ENCODE data around the gene MET.
"Not testable (repeated sequence)": the region's sequence is repeated elsewhere in the genome, so short reads cannot be mapped to it uniquely, and the experiment has no call there.

Gene MET

DNA sequence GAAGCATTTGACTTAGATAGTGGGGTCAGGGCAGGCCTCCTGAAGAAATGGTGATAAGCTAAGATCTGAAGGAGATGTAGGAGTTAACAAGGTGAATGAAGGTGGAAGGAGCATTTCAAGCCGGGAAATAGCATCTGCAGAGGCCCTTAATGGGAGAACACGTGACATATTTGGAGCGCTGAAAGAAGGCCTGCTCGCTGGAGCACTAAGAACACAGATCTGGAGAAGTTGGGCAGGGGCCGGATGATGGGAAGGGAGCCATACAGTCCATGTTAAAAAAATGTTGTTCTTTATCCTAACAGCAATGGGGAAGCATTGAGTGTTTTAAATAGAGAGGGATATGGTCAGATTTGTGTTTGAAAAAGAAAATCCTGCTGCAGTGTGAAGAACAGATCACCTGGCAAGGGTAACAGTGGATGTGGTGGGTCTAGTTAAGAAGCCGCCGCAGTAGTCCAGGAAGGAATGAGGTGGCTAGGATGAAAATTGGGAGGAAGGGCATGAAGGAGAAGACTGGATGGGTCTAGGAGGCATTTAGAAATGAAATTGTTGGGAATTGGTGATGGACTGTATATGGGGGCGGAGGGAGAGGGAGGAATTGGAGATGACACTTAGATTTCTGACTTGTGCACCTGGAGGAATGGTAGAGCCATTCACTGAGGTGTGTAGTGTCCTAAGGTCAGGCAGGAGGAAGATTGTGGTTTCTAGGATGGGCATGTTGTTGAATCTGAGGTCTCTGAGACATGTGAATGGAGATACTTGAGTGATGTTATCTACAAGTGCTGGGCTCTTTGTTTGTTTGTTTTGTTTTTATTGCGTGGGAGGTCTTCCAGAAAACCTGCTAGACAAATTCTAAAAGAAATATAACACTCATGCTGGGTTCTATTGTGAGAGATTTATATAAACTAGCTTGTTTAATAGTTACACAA lies 58.4 kb downstream of the MET start:
- DNase-seq, result no peak

DNA sequence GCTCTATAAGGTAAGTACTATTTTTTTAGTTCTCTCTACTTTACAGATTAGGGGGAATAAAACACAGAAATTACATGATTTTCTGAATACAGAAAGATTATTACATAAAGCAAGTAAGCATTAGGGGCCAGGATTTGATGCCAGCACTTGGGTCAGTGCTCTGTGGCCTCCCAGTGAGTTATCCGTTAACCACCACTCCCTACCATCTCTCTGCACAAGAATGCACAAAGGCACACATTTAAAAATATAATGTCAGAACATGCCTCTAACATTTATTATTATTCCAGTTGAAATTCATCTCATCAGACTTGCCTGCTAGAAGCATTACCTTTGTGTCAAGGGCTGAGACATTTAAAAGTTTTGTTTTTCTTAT lies 59.0 kb downstream of the MET start:
- DNase-seq, result no peak

DNA sequence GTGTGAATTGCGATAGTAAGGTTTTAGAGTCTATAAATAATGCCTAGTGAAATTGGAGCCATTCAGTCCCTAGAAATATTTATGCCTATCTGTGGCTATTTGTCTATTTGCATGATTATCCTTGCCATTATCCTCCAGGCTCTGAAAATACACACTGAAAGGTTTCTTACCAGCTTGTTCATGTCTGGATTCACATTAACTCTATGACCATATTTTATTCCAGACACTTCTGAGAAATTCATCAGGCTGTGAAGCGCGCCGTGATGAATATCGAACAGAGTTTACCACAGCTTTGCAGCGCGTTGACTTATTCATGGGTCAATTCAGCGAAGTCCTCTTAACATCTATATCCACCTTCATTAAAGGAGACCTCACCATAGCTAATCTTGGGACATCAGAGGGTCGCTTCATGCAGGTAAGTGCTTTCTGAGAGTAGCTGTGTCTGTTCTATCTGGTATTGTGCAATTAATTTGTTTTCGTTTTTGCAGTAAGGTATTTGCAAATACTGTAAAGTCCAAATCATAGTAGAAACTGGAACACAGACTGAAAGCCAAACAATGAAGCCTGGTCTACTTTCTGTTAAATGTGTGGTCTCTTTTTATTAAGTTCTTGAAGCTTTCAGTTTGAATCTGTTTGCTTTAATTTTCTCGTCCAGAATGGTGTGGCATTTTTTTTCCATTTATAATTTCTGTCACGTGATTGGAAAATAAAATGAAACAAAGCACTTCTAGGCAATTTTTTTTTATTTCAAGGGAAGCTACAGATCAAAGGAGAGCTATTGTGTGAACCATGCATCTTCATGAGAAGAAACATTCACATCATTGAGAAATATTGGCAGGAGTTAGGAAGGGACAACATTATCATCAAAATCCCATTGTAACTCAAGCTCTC lies 59.7 kb downstream of the MET start:
- DNase-seq, result no peak

DNA sequence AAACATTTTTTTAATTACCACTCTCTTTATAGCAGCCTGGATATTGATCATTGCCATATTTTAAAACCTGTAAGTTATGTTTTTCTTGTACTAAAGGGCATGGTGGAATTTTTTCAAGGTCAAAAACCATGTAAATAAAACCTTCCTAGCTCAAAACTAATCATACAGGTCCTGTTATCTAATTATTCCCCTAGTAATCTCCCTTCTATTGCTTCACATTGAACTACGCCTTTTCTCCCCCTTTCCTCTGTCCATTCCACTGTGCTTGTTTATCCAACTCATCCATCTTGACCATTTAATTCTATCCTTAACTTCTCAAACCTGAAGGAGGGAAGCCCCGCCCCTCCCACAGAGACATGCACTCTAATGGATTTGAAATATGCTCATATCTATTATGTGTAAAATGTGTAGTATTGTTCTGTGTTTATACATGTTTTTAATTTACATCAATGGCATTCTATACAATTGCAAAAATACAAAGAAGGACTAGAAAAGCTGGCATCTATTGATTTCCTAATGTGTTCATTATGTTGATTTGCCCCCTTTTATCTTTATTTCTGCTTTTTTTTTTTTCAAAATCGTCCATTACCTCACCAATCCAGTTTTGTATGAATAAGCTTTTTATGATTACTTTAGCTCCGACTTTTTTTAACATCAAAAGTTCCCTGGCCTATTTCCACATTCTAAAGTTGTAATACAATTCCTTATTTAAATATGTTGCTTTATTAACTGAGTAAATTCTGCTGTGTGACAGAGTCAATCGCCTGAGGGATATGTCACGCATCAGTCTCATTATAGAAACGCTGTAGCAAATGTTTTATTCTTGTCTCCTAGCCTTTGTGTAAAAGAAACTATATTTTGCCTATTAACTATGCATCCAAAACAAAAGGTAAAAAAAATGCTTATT lies 61.0 kb downstream of the MET start:
- DNase-seq, result no peak

DNA sequence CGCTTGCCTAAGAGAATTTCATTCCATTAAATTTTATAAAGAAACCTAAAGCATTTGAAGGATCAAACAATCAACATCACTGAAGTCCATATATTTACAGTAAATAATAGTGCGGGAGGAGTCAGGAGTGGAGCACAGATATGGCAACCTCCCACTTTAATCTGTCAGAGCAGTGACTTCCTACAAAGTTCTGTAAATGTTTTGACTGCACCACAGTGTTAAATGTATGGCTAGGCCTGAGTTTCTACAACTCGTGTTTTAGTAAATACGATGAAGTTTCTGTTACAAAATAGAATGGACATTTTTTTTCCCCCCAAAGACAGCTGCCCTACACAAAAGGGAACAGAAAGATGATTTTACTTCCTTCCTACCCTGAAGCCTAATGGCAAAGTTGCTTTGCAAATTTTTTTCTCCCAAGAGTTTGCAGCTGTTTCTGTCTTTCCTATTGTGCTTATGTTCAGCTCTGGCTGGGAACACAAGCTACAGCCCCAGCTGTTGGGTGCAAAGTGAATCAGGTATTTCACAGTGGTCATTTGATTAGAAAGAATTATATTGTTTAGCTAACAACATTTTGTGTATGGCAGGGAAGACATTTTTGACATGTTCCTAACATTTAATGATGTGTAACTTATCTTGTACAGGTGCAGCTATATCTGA lies 62.1 kb downstream of the MET start:
- no peak for DNase-seq

DNA sequence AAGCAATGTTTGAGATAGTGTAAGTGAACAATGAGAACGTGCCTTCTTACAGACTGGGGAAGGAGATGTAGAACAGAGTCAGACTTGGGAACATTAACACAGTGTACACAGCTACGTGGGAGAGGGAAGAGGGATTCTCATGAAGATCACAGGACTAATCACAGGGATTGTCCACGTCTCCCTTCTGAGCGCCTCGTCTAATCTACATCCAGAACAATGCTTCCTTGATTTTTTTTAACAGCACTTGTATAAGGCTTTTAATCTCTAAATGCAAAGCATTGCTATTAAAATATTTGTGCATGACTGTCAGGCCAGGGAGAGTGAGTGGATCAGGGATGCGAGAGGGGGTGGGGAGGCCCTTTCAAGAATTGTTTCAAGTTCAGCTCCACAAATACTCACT lies 62.7 kb downstream of the MET start:
- no peak for DNase-seq

DNA sequence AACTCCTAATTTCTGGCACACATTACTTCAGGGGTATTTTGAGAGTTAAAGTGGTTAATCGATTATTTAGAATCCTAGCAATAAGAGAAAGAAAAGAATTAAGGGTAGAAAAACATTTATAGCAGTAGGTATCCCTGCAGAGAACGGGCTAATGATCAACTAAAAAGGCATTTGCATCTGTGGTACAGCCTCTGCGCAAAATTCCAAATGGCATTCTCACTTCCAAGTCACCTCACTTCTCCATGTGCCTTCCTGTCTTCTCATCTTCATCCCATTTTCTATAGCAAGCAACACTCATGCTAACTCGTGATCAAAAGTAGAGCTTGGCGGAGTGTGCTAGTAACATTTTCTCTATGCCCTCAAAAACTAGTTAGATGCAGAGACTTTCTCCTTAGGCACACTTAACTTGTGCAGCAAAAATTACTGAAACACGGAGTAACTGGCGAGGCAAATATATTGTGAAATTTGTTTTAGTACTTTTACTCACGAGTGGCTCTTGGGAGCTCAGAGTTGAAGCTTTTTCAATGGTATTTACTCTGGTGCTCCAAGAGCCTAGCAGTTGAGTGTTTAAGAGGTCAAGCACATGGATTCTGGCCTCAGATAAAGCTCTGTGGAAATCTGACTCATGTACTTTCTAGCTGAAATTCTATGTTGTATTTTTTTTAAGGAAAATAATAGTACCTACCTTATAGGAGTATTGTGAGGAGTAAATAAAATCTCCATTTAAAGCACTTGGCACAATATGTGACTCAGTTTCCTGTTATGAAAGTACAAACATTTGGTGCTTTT lies 65.1 kb downstream of the MET start:
- no peak for DNase-seq

DNA sequence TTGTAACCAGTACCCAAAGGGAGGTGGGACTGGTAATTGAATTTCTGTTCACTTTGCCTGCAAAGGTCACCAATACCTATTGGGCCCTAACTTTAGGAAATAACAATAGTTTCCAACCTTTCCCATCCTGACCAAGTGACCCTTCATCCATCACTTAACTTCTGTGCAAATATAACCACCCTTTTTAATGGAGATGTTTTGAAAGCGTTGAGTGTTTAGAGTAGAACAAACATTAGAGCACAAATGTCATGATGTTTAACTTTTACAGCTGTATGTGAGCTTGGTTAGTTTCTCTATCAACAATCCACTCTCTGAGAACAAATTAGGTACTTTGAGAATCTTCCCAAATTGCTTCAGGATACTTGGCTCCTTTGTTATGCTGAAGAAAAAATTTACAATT lies 66.4 kb downstream of the MET start:
- no peak for DNase-seq

DNA sequence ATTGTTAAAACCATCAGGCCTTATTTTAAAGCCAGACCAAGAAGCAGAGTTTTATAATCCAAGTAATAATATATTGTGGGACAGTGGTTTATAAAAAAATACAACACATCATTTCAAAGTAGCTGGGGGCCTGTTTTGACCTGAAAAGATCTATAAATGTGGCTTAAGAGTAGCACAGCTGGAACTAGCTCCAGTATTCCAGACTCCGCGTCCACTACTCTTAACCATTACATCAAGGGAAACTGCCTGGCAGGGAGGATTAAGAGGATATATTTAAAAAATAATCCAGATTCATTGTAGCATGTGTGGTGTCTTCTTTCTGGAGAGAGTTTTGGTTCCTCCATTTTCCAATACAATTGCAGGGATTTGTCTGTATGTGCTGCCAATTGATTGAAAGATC lies 67.3 kb downstream of the MET start:
- DNase-seq, result no peak

DNA sequence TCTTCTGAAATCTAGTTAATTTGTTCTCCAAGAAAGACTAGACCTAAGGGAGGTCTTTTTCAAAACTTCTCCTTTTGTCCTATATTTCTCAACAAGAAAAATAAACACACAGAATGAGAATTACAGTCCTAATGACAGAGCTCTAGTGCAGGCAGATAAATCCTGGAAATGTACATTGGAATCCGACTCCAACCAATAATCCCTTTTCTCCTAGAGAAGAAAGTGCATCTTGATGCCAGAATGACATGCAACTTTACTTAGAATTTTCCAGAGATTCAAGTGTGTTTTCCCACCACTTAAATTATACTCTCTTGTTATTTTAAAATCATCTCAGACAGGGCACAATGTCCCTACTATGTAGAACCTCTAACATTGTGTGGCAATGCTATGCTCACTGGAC lies 68.2 kb downstream of the MET start:
- DNase-seq, result no peak

DNA sequence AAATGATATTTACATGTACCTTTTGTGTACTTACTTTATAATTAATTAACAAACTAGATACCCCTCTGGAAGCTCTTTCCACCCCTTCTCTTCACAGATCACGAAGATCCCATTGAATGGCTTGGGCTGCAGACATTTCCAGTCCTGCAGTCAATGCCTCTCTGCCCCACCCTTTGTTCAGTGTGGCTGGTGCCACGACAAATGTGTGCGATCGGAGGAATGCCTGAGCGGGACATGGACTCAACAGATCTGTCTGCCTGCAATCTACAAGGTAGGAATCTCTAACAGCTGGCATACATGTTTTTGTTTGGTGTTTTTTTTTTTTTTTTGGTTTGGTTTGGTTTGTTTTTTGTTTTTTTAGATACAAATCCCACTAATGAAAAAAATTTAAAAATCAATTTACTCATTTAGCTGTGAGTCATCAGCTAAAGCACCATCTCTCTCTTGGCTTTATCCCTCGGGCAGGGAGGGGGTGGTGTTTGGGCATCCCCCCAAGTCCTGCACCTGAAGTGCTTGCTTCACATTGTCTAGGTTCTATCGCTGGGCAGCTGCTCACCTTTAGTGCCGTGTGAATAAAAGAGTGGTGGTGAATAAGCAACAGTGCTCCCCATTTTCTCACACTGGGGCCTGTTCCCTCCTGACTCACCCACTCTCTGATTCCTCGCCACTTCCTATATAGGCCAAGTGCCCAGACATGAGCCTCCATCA lies 68.9 kb downstream of the MET start:
- DNase-seq, result no peak

DNA sequence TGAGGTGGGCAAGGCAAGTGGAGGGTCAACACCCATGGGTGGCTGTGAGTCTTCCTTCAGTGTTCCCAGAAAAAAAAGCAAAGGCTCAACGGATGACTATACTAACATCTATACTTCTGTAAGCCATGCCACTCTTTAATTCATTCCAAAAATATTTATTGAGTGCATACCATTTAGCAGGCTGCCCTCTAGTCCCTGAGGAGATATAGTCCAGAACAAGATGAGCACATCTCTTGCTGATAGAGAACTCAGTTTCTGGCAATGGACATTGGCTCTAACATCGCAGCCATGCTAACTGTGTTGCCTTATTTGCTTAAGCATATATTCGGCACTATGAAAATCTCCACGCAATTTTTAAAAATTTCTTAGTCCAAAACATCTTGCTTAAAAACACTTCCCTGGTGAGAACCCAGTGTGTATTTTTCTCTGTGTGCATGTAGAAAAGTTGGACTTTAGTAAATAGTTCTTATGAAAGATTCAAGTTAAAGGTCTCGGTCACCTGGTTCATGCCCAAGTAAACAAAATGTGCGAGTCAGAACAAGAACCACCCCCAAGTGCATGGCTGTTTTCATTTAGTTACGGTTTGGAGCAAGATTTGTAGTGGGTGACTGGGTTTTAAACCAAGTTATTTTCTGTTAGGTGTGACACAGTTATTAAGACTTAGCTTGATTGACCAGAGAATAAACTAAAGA lies 69.8 kb downstream of the MET start:
- no peak for DNase-seq

DNA sequence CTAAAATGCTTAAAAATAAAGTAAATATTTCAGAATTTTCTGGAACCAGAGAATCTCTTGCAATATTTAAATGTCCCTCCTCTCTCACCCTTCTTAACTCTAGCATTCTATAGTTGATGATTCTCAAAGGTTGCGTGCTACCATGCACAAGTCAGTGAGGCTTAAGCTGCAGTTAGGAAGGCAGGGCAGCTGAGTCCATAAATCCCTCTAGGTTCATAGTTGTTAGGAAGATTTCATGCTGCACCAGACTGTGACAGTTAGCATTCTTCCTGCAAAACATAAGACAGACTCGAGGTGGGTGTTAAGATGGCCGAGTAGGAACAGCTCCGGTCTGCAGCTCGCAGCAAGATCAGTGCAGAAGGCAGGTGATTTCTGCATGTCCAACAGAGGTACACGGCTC lies 70.6 kb downstream of the MET start:
- no peak for DNase-seq

DNA sequence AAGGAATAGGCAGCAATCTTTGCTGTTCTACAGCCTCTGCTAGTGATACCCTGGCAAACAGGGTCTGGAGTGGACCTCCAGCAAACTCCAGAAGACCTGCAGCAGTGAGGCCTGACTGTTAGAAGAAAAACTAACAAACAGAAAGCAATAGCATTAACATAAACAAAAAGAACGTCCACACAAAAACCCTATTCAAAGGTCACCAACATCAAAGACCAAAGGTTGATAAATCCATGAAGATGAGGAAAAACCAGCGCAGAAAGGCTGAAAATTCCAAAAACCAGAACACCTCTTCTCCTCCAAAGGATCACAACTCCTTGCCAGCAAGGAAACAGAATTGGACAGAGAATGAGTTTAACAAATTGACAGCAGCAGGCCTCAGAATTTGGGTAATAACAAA lies 71.8 kb downstream of the MET start:
- not testable (repeated sequence) for DNase-seq

DNA sequence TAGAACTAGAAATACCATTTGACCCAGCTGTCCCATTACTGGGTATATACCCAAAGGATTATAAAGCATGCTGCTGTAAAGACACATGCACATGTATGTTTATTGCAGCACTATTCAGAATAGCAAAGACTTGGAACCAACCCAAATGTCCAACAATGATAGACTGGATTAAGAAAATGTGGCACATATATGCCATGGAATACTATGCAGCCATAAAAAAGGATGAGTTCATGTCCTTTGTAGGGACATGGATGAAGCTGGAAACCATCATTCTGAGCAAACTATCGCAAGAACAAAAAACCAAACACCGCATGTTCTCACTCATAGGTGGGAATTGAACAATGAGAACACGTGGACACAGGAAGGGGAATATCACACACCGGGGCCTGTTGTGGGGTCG lies 74.4 kb downstream of the MET start:
- DNase-seq, result not testable (repeated sequence)

DNA sequence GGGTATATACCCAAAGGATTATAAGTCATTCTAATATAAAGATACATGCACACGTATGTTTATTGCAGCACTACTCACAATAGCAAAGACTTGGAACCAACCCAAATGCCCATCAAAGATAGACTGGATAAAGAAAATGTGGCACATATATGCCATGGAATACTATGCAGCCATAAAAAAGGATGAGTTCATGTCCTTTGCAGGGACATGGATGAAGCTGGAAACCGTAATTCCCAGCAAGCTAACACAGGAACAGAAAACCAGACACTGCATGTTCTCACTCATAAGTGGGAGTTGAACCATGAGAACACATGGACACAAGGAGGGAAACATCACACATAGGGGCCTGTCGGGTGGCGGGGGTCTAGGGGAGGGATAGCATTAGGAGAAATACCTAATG lies 79.1 kb downstream of the MET start:
- not testable (repeated sequence) for DNase-seq

DNA sequence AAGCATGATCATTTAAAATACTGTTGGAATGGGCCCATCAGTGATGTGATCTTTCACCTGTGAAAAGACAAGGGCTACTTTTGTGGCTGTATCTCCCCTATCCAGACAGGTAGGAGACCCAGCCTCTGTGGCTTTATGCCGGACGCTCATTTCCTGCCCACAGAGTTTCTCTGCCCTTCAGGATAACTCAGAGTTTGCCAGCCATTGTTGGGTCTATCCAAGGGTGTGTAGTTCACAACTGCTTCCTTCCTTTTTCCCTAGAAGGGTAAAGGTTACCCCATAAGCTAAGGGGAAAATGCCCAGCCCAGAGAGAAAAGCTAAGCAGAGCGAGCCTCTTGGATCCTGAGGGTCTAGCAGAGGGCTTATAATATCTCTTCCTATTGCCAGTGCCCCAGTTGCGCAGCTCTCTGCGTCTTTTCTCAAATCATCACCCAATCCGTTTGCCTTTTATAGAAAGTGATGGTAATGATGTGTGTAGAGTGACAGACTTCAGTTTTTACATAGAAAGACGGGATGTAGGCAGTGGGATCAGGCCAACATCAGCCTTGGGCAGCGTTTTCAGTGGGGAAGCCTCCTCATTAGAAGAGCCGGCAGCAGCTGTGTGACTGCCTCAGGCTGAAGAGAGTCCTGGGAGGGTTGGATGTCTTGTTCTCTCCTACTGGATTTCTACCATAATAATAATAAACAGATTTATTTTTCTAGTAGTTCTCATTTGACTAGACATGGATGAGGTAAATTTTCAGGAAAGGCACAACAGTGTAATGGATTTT lies 80.5 kb downstream of the MET start:
- DNase-seq, result no peak

DNA sequence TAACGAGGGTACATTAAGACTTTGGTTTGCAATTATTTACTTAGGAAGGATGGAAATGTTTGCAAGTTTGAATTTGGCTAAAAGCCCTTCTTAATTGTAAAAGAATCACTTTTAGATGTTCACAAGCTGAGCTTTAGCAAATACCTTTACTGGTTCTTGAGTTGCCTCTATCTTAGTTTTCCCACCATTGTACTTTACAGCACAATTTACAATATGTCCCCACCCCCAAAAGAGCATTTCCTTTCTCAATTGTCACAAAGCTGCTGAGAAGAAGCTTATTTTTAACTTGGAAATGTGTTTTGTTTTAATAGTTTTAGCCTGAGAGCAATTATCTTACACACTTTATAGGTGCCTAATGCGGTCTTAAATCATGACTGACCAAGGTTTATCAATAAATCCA lies 81.1 kb downstream of the MET start:
- DNase-seq, result no peak

DNA sequence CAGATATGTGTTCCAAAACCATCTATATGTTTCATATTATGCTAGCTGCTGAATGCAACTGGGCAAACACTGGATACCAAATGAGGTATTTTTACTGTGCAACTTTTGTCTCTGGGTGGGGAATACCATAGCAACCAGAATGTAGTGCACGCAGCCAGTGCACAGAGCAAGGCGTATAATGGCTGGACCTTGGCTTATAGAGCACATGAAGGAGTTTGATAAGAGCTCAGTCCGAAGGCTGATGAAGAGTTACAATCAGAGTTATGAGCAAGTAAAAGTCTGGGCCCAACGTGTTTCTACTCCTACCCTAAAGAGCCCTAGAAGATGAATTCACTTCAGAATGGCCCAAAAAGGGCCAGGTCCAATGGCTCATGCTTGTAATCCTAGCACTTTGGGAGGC lies 82.2 kb downstream of the MET start:
- no peak for DNase-seq

DNA sequence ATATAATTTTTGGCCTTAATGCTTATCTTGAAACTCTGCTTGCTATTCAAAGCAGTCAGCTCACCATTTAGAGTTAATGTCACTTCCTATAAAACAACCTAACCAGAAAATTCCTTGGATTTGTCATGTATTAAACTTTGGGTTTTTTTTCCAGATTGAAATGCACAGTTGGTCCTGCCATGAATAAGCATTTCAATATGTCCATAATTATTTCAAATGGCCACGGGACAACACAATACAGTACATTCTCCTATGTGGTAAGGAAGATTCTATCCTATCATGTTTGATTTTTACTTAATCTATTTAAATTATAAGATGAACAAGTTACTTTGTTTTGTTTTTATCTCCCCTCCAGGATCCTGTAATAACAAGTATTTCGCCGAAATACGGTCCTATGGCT lies 85.3 kb downstream of the MET start:
- DNase-seq, result no peak

Data from stimulated activated CD4-positive, alpha-beta T cell treated with anti-CD3 and anti-CD28 coated beads, Interleukin-1b, Interleukin-23, amount 100 ng/mL, for 48 hours (primary cell).